ENCODE measurements around the gene CBFB. TPM values are rescaled to one million over a fixed set of nuclear protein-coding genes. Genes with fewer than 3 reads are reported as not detected.

CBFB gene
- total RNA-seq (10 to 100 TPM; 55.8 to 80.4 (median 58.6) TPM), polyA plus RNA-seq (10 to 100 TPM; 22.7 to 35.1 (median 29.1) TPM)
- long read RNA-seq, donor 1, transcript CBFB-202 (6 exons, 2,971 nt): minor isoform, 5 of 61 reads
- long read RNA-seq, donor 1, transcript CBFB-201 (6 exons, 3,136 nt): major isoform, 8 of 61 reads
- long read RNA-seq, donor 1, partial matches to known transcripts: 48 of 61 reads
- long read RNA-seq, donor 1, other reads (novel, unspliced or antisense): 0 of 61 reads
- long read RNA-seq, donor 2, transcript CBFB-201 (6 exons, 3,136 nt): major isoform, 7 of 12 reads
- long read RNA-seq, donor 2, partial matches to known transcripts: 0 of 12 reads
- long read RNA-seq, donor 2, other reads (novel, unspliced or antisense): 0 of 12 reads

DNA sequence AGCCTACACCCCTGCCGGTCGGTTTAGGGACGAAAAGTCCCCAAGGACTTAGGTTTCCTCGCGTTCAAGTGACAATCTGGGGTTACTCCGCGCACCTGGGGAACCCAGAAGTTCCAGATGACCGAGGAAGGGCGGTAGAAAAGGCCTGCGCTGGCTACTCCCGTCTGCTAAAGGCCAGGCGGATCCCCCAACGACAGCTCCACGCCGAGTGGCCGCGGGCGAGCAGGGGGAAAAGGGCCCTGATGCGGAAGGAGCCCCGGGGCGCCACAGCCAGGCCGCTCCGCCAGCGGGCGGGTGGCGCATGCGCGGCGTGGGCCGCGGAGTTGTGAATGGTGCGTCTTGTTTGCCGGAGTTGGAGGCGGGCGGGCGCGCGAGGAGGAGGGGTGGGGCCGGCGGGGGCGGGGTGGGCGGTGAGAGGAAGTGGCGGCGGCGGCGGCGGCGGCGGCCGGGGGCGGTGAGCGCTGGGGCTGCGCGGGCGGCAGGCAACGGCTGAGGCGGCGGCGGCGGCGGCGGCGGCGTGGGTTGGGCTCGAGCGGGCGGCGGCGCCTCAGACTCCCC is at the start of gene CBFB:
Gene CBFB, plus strand, starts transcription at position 454 of the 558 bp plus-strand sequence. CDS start 259 bp downstream, outside the sequence.
- DNase-seq: peak; percentile 98
- Histone ChIP-seq H3K27me3 (replicated peaks in 1 of 7) (no peaks in the 10 kb centered on the region), H3K9me3 (no peaks in the 10 kb centered on the region), H3K36me3 (peaks cover 0 to 24% (median 3%) of the 10 kb centered on the region in 6 donors), H3K27ac (peak within 1 kb of the TSS; percentile 94 to 99 (median 98)), H3K4me1 (peaks cover 19 to 51% (median 41%) of the 10 kb centered on the region in 6 donors), H3K4me3 (peak within 1 kb of the TSS; percentile 56 to 100 (median 88))
- intact Hi-C loops (cut with DNase I; ENCODE audit: low total_unique reads): no loop called here
- TF ChIP-seq, protein P1, sequence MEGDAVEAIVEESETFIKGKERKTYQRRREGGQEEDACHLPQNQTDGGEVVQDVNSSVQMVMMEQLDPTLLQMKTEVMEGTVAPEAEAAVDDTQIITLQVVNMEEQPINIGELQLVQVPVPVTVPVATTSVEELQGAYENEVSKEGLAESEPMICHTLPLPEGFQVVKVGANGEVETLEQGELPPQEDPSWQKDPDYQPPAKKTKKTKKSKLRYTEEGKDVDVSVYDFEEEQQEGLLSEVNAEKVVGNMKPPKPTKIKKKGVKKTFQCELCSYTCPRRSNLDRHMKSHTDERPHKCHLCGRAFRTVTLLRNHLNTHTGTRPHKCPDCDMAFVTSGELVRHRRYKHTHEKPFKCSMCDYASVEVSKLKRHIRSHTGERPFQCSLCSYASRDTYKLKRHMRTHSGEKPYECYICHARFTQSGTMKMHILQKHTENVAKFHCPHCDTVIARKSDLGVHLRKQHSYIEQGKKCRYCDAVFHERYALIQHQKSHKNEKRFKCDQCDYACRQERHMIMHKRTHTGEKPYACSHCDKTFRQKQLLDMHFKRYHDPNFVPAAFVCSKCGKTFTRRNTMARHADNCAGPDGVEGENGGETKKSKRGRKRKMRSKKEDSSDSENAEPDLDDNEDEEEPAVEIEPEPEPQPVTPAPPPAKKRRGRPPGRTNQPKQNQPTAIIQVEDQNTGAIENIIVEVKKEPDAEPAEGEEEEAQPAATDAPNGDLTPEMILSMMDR (IDR thresholded peaks at IDR 0.05 in 8 of 11, conservative IDR thresholded peaks at IDR 0.05 in 3 of 11): peak in 6 of 11 experiments; percentile 11 to 46 (median 24)
- TF ChIP-seq POLR2A (IDR thresholded peaks at IDR 0.05) (peak in 2 of 3 donors; percentile 87 to 93), POLR2AphosphoS5 (IDR thresholded peaks at IDR 0.05) (peak; percentile 95 to 97 (median 97))
- 0 to 3% (median 1%) methylated on average over 17 to 69 of the region's 69 CpGs for WGBS, 5 donors

DNA sequence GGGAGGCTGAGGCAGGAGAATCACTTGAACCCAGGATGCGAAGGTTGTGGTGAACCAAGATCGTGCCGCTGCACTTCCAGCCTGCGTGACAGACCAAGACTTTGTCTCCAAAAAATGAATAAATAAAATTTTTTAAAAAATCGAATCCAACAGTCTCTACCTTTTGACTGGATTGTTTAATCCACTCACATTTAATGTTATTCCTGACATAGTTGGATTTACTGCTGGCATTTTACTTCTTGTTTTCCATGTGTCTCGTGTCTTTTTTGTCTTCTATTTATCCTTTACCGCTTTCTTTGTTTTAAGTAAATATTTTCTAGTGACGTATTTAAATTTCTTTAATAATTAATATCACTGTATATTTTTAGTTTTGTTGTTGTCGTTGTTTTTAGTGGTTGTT is 45.9 kb upstream of the CBFB start:
- no peaks in the 10 kb centered on the region for H3K27me3 ChIP-seq (replicated peaks in 1 of 7)
- TF ChIP-seq POLR2A (IDR thresholded peaks at IDR 0.05) (no peak), POLR2AphosphoS5 (IDR thresholded peaks at IDR 0.05) (no peak)
- TF ChIP-seq, protein P1 (IDR thresholded peaks at IDR 0.05 in 8 of 11, conservative IDR thresholded peaks at IDR 0.05 in 3 of 11): no peak
- peaks cover 0 to 20% (median under 1%) of the 10 kb centered on the region in 6 donors for H3K4me1 ChIP-seq
- no peak for DNase-seq
- no peak overlapping the region for H3K27ac ChIP-seq
- intact Hi-C loops (cut with DNase I; ENCODE audit: low total_unique reads): no loop called here
- no peak overlapping the region for H3K4me3 ChIP-seq
- H3K36me3 ChIP-seq: no peaks in the 10 kb centered on the region
- WGBS, 5 donors: 92 to 96% (median 94%) methylated on average over 9 of the region's 9 CpGs
- H3K9me3 ChIP-seq: no peaks in the 10 kb centered on the region

DNA sequence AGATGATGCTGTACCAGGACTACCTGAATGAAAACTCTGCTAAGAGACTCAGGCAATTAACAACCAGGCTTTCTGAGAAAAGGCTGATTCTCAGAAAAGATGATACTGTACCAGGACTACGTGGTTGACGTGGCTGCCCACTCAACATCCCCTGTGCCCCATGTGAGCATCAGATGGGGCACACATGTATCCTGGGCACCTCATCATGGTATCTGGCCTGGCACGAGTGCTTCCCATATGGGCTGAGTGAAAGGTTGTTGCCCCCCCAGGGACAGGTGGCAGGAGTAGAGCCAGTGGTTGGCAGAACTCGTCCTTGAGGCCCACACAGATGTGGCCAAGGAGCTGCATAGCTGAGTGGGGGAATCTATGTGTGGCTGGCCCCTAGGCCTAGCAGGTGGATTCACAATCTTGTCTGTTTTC is 44.0 kb upstream of the CBFB start:
- 67 to 84% (median 80%) methylated on average over 4 of the region's 4 CpGs for WGBS, 5 donors
- no peak for DNase-seq
- peak overlapping the region in 1 of 8 donors; percentile 55 for H3K27ac ChIP-seq

More for the DNA sequence above, 44.0 kb upstream of the CBFB start:
- intact Hi-C loops (cut with DNase I; ENCODE audit: low total_unique reads): no loop called here
- Histone ChIP-seq H3K9me3 (no peaks in the 10 kb centered on the region), H3K36me3 (no peaks in the 10 kb centered on the region), H3K4me3 (no peak overlapping the region), H3K4me1 (peaks cover 0 to 1% (median 0%) of the 10 kb centered on the region in 6 donors), H3K27me3 (replicated peaks in 1 of 7) (no peaks in the 10 kb centered on the region)
- TF ChIP-seq, protein P1 (IDR thresholded peaks at IDR 0.05 in 8 of 11, conservative IDR thresholded peaks at IDR 0.05 in 3 of 11): no peak
- no peak for TF ChIP-seq POLR2A (IDR thresholded peaks at IDR 0.05)
- TF ChIP-seq POLR2AphosphoS5 (IDR thresholded peaks at IDR 0.05): no peak
